H1 (cell line): Measurements from ENCODE around the gene FAM76B. TPM values are rescaled to one million over a fixed set of nuclear protein-coding genes. Genes with fewer than 3 reads are reported as not detected.

Source experiments
- CTCF ChIP-seq, 3 experiments: IDR thresholded peaks; 1 replicate in 2 of 3; 2 replicates in 1 of 3; pipeline versions ENCODE4 v1.5.1 to v1.6.1; 2011; ENCODE audit warnings: low read length in 3 of 3, mild to moderate bottlenecking in 3 of 3, inconsistent platforms in 2 of 3, low read depth in 1 of 3, moderate library complexity in 1 of 3; ENCODE audit not compliant: insufficient read depth in 1 of 3; ENCODE audit errors: control extremely low read depth in 1 of 3
- EP300 ChIP-seq, 2 experiments: IDR thresholded peaks; 1 replicate in 1 of 2; 2 replicates in 1 of 2; pipeline ENCODE4 v1.6.1; 2011 to 2012; ENCODE audit warnings: low read depth in 2 of 2, low read length in 2 of 2, mild to moderate bottlenecking in 2 of 2, borderline replicate concordance in 1 of 2, inconsistent platforms in 1 of 2, moderate library complexity in 1 of 2
- GTF2F1 ChIP-seq: IDR thresholded peaks from 2 replicates; pipeline ENCODE4 v1.6.1; 2012; ENCODE audit warnings: low read depth, low read length, improper control_type of control experiment, borderline replicate concordance
- MAX ChIP-seq: IDR thresholded peaks from 2 replicates; pipeline ENCODE4 v1.6.1; 2012; ENCODE audit warnings: inconsistent platforms
- RAD21 ChIP-seq, 2 experiments: IDR thresholded peaks in 1 of 2; conservative IDR thresholded peaks in 1 of 2; 2 replicates each; pipeline ENCODE4 v1.6.1; 2011; ENCODE audit warnings: low read depth in 2 of 2, low read length in 2 of 2, improper control_type of control experiment in 1 of 2, inconsistent platforms in 1 of 2, mild to moderate bottlenecking in 1 of 2, moderate library complexity in 1 of 2
- SIRT6 ChIP-seq: IDR thresholded peaks from one replicate; pipeline ENCODE4 v1.7.1; 2012; ENCODE audit warnings: low read length, inconsistent platforms
- polyA plus RNA-seq, 7 experiments: library from polyadenylated mRNA; depleted of rRNA in 3 of 7; stranded (reverse) in 5 of 7; unstranded in 2 of 7; fragments of >200 nt in 5 of 7; fragments of 200-250 nt in 2 of 7; gene quantifications; 1 replicate in 5 of 7; 2 replicates in 1 of 7; 4 replicates in 1 of 7; pipeline versions ENCODE4 v1.2.1 to v1.2.3, GENCODE V29; 2011 to 2013; ENCODE audit warnings: missing spikeins in 2 of 7, mixed read lengths in 2 of 7
- total RNA-seq: library from RNA; stranded (reverse); fragmentation: NEBNext Ultra II Directional; extraction: Animal tissue kit (Norgen Biotek cat#: 25700); gene quantifications from 2 replicates; pipeline ENCODE4 v1.2.1, GENCODE V29; 2021
- TF ChIP-seq, protein P1 (sequence below): fragments of 300-600 bp; sonication (generic); IDR thresholded peaks from 2 replicates; pipeline ENCODE4 v1.7.1; 2012; ENCODE audit warnings: low read length, moderate library complexity, mild to moderate bottlenecking, inconsistent platforms; ENCODE audit not compliant: insufficient replicate concordance

FAM76B gene
- total and polyA plus RNA-seq, 2 of the 8 experiments (the other 6 are each of a cell fraction or from before 2014, with no cell fraction given): 11.0 to 22.3 TPM

- TF ChIP-seq, protein P1, sequence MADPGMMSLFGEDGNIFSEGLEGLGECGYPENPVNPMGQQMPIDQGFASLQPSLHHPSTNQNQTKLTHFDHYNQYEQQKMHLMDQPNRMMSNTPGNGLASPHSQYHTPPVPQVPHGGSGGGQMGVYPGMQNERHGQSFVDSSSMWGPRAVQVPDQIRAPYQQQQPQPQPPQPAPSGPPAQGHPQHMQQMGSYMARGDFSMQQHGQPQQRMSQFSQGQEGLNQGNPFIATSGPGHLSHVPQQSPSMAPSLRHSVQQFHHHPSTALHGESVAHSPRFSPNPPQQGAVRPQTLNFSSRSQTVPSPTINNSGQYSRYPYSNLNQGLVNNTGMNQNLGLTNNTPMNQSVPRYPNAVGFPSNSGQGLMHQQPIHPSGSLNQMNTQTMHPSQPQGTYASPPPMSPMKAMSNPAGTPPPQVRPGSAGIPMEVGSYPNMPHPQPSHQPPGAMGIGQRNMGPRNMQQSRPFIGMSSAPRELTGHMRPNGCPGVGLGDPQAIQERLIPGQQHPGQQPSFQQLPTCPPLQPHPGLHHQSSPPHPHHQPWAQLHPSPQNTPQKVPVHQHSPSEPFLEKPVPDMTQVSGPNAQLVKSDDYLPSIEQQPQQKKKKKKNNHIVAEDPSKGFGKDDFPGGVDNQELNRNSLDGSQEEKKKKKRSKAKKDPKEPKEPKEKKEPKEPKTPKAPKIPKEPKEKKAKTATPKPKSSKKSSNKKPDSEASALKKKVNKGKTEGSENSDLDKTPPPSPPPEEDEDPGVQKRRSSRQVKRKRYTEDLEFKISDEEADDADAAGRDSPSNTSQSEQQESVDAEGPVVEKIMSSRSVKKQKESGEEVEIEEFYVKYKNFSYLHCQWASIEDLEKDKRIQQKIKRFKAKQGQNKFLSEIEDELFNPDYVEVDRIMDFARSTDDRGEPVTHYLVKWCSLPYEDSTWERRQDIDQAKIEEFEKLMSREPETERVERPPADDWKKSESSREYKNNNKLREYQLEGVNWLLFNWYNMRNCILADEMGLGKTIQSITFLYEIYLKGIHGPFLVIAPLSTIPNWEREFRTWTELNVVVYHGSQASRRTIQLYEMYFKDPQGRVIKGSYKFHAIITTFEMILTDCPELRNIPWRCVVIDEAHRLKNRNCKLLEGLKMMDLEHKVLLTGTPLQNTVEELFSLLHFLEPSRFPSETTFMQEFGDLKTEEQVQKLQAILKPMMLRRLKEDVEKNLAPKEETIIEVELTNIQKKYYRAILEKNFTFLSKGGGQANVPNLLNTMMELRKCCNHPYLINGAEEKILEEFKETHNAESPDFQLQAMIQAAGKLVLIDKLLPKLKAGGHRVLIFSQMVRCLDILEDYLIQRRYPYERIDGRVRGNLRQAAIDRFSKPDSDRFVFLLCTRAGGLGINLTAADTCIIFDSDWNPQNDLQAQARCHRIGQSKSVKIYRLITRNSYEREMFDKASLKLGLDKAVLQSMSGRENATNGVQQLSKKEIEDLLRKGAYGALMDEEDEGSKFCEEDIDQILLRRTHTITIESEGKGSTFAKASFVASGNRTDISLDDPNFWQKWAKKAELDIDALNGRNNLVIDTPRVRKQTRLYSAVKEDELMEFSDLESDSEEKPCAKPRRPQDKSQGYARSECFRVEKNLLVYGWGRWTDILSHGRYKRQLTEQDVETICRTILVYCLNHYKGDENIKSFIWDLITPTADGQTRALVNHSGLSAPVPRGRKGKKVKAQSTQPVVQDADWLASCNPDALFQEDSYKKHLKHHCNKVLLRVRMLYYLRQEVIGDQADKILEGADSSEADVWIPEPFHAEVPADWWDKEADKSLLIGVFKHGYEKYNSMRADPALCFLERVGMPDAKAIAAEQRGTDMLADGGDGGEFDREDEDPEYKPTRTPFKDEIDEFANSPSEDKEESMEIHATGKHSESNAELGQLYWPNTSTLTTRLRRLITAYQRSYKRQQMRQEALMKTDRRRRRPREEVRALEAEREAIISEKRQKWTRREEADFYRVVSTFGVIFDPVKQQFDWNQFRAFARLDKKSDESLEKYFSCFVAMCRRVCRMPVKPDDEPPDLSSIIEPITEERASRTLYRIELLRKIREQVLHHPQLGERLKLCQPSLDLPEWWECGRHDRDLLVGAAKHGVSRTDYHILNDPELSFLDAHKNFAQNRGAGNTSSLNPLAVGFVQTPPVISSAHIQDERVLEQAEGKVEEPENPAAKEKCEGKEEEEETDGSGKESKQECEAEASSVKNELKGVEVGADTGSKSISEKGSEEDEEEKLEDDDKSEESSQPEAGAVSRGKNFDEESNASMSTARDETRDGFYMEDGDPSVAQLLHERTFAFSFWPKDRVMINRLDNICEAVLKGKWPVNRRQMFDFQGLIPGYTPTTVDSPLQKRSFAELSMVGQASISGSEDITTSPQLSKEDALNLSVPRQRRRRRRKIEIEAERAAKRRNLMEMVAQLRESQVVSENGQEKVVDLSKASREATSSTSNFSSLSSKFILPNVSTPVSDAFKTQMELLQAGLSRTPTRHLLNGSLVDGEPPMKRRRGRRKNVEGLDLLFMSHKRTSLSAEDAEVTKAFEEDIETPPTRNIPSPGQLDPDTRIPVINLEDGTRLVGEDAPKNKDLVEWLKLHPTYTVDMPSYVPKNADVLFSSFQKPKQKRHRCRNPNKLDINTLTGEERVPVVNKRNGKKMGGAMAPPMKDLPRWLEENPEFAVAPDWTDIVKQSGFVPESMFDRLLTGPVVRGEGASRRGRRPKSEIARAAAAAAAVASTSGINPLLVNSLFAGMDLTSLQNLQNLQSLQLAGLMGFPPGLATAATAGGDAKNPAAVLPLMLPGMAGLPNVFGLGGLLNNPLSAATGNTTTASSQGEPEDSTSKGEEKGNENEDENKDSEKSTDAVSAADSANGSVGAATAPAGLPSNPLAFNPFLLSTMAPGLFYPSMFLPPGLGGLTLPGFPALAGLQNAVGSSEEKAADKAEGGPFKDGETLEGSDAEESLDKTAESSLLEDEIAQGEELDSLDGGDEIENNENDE: no peak
- TF ChIP-seq SIRT6 (no peak), MAX (no peak), EP300 (IDR thresholded peaks at IDR 0.05; ENCODE audit: borderline replicate concordance in 1 of 2, low read depth in 2 of 2, low read length in 2 of 2) (no peak), RAD21 (IDR thresholded peaks at IDR 0.05 in 1 of 2, conservative IDR thresholded peaks at IDR 0.05 in 1 of 2; ENCODE audit: low read depth in 2 of 2, low read length in 2 of 2) (no peak), GTF2F1 (no peak), CTCF (IDR thresholded peaks at IDR 0.05; ENCODE audit: control extremely low read depth in 1 of 3, insufficient read depth in 1 of 3, low read depth in 1 of 3, low read length in 3 of 3) (no peak)
These were observed 39.5 kb downstream of the FAM76B start (continued) for GRCh38 chr11:95750101-95750500.
